Stimulated activated naive CD8-positive, alpha-beta T cell treated with anti-CD3 and anti-CD28 coated beads, Interleukin-15, amount 100 ng/mL, for 72 hours (primary cell): ENCODE data around the gene AHNAK.
A peak's percentile ranks its signal among the peaks of the same experiment; 100 is the strongest.
"Not testable (repeated sequence)": the region's sequence is repeated elsewhere in the genome, so short reads cannot be mapped to it uniquely, and the experiment has no call there.

Source experiments
- ATAC-seq: fragments of 150-1000 bp; cut with Tn5 transposase; 2 replicates; pipeline ENCODE4 v1.10.0; 2021; ENCODE audit warnings: mild to moderate bottlenecking, moderate library complexity
- DNase-seq, 2 donors: peaks; one replicate each; pipeline ENCODE4 v3.0.0; 2021 to 2022
- H3K27ac Mint-ChIP-seq, 2 donors: one replicate each; pipeline ENCODE4 v1.8.0; 2022; ENCODE audit warnings: mild to moderate bottlenecking in 2 of 2, mixed read lengths in 2 of 2, moderate library complexity in 2 of 2
- H3K27me3 Mint-ChIP-seq: one replicate; pipeline ENCODE4 v1.8.0; 2022; ENCODE audit warnings: mixed read lengths
- H3K4me1 Mint-ChIP-seq: one replicate; pipeline ENCODE4 v1.8.0; 2022; ENCODE audit warnings: mild to moderate bottlenecking, mixed read lengths
- H3K4me3 Mint-ChIP-seq, 2 donors: one replicate each; pipeline ENCODE4 v1.8.0; 2022; ENCODE audit warnings: mild to moderate bottlenecking in 2 of 2, mixed read lengths in 2 of 2, moderate library complexity in 1 of 2
- H3K9me3 Mint-ChIP-seq, 2 donors: one replicate each; pipeline ENCODE4 v1.8.0; 2022; ENCODE audit warnings: mixed read lengths in 2 of 2

The AHNAK gene

DNA sequence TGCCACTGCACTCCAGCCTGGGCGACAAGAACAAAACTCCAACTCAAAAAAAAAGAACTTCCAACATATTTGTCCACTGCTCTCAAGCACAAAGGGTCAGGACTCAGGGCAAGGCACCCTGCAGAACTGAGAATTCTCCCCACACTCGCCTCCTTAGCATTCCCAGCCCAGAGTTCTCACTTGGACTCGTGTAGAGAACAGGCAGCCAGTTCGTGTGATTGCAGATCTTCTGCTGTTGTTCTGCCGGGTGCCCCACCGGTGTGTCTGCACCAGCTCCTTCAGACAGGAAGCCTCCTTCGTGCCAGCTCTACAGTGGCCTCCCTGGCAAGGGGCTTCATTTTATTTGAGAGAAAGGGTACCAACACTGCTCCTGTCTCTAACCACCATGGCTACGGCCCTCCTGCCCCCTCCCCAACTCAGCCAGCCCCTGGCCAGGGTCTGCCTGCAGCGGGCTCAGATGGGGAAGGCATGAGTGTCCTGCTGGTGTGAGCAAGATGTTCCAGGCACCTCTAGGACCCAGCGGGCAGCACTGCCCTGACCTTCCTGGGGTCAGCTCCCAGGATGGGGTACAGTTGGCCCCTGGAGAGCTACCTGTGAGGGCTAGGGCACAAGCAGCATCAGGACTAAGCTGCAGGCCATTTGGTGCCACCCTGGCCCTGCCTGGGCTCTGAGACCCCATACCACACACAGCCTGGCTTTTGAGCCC lies 147.3 kb downstream of the AHNAK start:
- Mint-ChIP-seq H3K27me3 (no peaks in the 10 kb centered on the region), H3K4me1 (peaks cover 65% of the 10 kb centered on the region), H3K27ac (peak overlapping the region; percentile 13 to 65), H3K4me3 (peak overlapping the region in 1 of 2 donors; percentile 47), H3K9me3 (no peaks in the 10 kb centered on the region)
- ATAC-seq (no peak), DNase-seq (no peak)

DNA sequence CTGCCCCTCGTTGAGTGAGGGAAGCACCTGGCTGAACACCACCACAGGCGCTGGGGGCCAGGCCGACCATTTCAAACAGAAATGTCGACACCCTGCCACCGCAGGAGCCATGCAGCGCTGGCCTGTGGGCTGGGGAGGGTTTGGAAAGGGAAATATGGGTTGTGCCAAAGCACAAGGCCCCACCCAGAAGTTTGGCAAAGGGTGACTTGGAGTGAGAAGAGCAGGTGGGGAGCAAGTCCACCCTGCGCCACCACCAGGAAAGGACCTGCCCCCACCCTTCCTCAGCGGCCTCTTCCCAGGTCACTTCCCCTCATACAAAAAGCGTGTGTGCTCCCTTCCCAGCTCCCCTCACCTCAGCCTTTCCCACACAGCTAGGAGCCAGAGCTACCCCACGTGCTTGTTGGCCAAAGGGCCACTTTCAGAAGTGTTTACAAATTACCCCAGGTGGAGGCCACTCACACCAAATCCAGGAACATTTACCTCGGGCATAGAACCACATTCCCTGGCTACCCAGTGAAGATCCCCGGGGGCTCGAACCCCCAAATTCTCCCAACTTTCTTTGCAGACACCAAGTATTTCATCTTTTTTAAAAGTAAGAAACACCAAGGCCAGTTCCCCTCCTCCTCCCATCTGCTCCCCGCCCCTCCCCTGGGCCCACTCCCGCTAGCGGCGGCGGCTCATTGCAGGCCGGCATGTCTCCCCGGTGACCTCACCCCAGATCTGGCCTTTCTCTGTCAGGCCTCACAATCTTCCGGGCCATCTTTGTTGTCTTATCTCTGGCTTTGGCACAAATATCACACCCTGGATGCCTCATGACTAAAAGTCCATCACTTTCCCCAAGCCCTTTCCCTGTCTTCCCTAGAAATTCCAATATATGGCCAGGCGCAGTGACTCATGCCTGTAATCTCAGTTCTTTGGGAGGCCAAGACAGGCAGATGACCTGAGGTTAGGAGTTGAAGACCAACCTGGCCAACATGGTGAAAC lies 148.3 kb downstream of the AHNAK start:
- no peak overlapping the region for H3K4me3 Mint-ChIP-seq
- no peak for DNase-seq
- no peaks in the 10 kb centered on the region for H3K9me3 Mint-ChIP-seq
- H3K4me1 Mint-ChIP-seq, result peaks cover 67% of the 10 kb centered on the region
- peak overlapping the region in 1 of 2 donors; percentile 38 for H3K27ac Mint-ChIP-seq
- H3K27me3 Mint-ChIP-seq, result no peaks in the 10 kb centered on the region
- ATAC-seq, result no peak

DNA sequence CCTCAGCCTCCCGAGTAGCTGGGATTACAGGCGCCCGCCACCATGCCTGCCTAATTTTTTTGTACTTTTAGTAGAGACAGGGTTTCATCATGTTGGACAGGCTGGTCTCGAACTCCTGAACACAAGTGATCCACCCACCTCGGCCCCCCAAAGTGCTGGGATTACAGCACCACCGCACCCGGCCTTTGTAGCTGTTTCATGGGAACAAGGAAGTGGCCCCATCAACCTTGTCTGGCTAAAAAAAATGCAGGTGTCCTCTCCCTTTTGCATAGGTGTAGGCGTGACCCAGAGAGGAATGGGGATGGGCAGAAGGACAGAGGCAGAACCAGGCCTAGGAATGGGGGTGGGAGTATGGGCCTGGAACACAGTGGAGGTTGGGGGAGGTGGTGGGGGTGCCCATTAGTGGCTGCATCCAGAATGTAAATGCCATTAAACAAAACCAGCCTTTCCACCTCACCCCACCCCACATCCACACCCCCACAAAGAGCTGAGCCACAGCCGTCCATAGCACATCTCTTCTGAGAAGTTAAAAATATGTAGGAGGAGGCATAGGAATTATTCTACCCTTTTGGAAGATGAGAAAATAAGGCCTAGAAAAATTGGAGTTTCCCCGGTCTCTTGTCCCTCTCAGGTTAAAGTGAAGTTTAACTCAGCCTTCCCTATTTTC lies 150.6 kb downstream of the AHNAK start:
- DNase-seq (no peak), ATAC-seq (no peak)
- Mint-ChIP-seq H3K4me3 (no peak overlapping the region), H3K4me1 (peaks cover 59% of the 10 kb centered on the region), H3K27ac (peak overlapping the region in 1 of 2 donors; percentile 40), H3K27me3 (no peaks in the 10 kb centered on the region), H3K9me3 (no peaks in the 10 kb centered on the region)

GRCh38 chr11:62394825-62395538 lies 151.6 kb downstream of the AHNAK start:
- no peak overlapping the region for H3K4me3 Mint-ChIP-seq
- no peaks in the 10 kb centered on the region for H3K27me3 Mint-ChIP-seq
- no peak overlapping the region for H3K27ac Mint-ChIP-seq
- ATAC-seq, result peak; percentile 87
- peaks cover 48% of the 10 kb centered on the region for H3K4me1 Mint-ChIP-seq
- no peaks in the 10 kb centered on the region for H3K9me3 Mint-ChIP-seq
- peak; percentile 43 to 49 for DNase-seq

- Mint-ChIP-seq H3K4me1 (peaks cover 36% of the 10 kb centered on the region), H3K27me3 (no peaks in the 10 kb centered on the region), H3K9me3 (no peaks in the 10 kb centered on the region), H3K27ac (no peak overlapping the region), H3K4me3 (no peak overlapping the region)
- DNase-seq (no peak), ATAC-seq (no peak)
Observed at GRCh38 chr11:62393735-62394134, 152.9 kb downstream of the AHNAK start.

- no peak overlapping the region for H3K4me3 Mint-ChIP-seq
- no peaks in the 10 kb centered on the region for H3K9me3 Mint-ChIP-seq
- no peak for DNase-seq
- peaks cover 30% of the 10 kb centered on the region for H3K4me1 Mint-ChIP-seq
- ATAC-seq, result peak; percentile 78
- H3K27me3 Mint-ChIP-seq, result no peaks in the 10 kb centered on the region
- H3K27ac Mint-ChIP-seq, result no peak overlapping the region
Observed at GRCh38 chr11:62393061-62393611, 153.5 kb downstream of the AHNAK start.

- Mint-ChIP-seq H3K27me3 (no peaks in the 10 kb centered on the region), H3K4me3 (no peak overlapping the region), H3K9me3 (no peaks in the 10 kb centered on the region), H3K27ac (no peak overlapping the region), H3K4me1 (peaks cover 28% of the 10 kb centered on the region)
- ATAC-seq (no peak), DNase-seq (no peak)
Observed at GRCh38 chr11:62392506-62392905, 154.1 kb downstream of the AHNAK start.

GRCh38 chr11:62391642-62392425 lies 154.8 kb downstream of the AHNAK start:
- ATAC-seq (no peak), DNase-seq (no peak)
- H3K4me1 Mint-ChIP-seq, result peaks cover 32% of the 10 kb centered on the region
- H3K27ac Mint-ChIP-seq, result no peak overlapping the region
- H3K9me3 Mint-ChIP-seq, result no peaks in the 10 kb centered on the region
- H3K27me3 Mint-ChIP-seq, result no peaks in the 10 kb centered on the region
- no peak overlapping the region for H3K4me3 Mint-ChIP-seq

- no peak for DNase-seq
- peaks cover 32% of the 10 kb centered on the region for H3K4me1 Mint-ChIP-seq
- H3K4me3 Mint-ChIP-seq, result no peak overlapping the region
Observed at GRCh38 chr11:62390722-62391121, 155.9 kb downstream of the AHNAK start.

GRCh38 chr11:62390237-62390636 lies 156.4 kb downstream of the AHNAK start:
- no peak overlapping the region for H3K4me3 Mint-ChIP-seq

More at GRCh38 chr11:62390722-62391121, 155.9 kb downstream of the AHNAK start:
- Mint-ChIP-seq H3K9me3 (no peaks in the 10 kb centered on the region), H3K27me3 (no peaks in the 10 kb centered on the region), H3K27ac (no peak overlapping the region)
- no peak for ATAC-seq

GRCh38 chr11:62388999-62389398 lies 157.6 kb downstream of the AHNAK start:
- DNase-seq, result no peak
- Mint-ChIP-seq H3K27ac (no peak overlapping the region), H3K9me3 (no peaks in the 10 kb centered on the region), H3K4me3 (no peak overlapping the region), H3K27me3 (no peaks in the 10 kb centered on the region), H3K4me1 (peaks cover 19% of the 10 kb centered on the region)
- ATAC-seq, result no peak

More at GRCh38 chr11:62390237-62390636, 156.4 kb downstream of the AHNAK start:
- DNase-seq, result no peak
- no peak overlapping the region for H3K27ac Mint-ChIP-seq
- no peaks in the 10 kb centered on the region for H3K27me3 Mint-ChIP-seq
- peaks cover 30% of the 10 kb centered on the region for H3K4me1 Mint-ChIP-seq
- no peaks in the 10 kb centered on the region for H3K9me3 Mint-ChIP-seq
- ATAC-seq, result no peak

DNA sequence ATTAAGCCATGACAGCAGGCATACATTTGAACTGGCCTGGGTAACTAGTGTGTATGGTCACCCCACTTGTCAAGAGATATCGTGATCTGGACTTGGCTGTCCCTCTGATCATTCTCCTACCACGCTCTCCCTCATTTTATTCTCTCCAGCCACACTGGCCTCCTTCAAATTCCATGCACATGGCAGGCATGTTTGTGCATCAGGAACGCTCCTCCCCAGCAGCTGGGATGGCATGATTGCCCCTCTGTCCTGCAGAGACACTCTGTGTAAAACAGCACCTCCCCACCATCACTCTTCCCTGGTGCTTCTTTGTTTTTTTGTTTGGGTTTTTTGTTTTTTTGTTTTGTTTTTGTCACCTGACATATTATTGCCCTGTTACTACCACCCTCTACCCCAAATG lies 159.2 kb downstream of the AHNAK start:
- DNase-seq, result no peak
- Mint-ChIP-seq H3K4me3 (no peak overlapping the region), H3K4me1 (peaks cover 9% of the 10 kb centered on the region), H3K27me3 (no peaks in the 10 kb centered on the region), H3K27ac (no peak overlapping the region), H3K9me3 (no peaks in the 10 kb centered on the region)
- ATAC-seq, result no peak

DNA sequence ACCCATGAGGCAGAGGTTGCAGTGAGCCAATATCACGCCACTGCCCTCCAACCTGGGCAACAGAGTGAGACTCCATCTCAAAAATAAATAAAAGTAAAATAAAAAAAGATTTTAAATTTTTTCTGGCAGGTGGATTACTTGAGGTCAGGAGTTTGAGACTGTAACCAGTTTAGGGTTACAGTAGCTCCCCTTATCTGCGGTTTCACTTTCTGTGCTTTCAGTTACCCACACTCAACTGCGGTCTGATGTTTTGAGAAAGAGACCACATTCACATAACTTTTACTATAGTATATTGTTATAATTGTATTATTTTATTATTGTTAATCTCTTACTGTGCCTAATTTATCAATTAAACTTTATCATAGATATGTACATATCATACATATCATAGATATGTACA lies 160.5 kb downstream of the AHNAK start:
- not testable (repeated sequence) for H3K27ac Mint-ChIP-seq, H3K9me3 Mint-ChIP-seq, DNase-seq, H3K4me3 Mint-ChIP-seq, H3K27me3 Mint-ChIP-seq, H3K4me1 Mint-ChIP-seq, ATAC-seq

GRCh38 chr11:62383822-62384221 lies 162.8 kb downstream of the AHNAK start:
- Mint-ChIP-seq H3K4me1 (peaks cover 15% of the 10 kb centered on the region), H3K27me3 (no peaks in the 10 kb centered on the region), H3K9me3 (no peaks in the 10 kb centered on the region), H3K4me3 (no peak overlapping the region), H3K27ac (no peak overlapping the region)
- DNase-seq (no peak), ATAC-seq (no peak)
